Stimulated activated CD4-positive, alpha-beta T cell treated with anti-CD3 and anti-CD28 coated beads, Interleukin-15, amount 100 ng/mL, for 24 hours (primary cell): ENCODE results near the gene FUT3.

Experiments
- DNase-seq: peaks from one replicate; pipeline ENCODE4 v3.0.0-alpha.2; 2020

The FUT3 gene

GRCh38 chr19:5799247-5800241 is 51.7 kb downstream of the FUT3 start:
- DNase-seq, result no peak

- DNase-seq, result no peak
Measured at GRCh38 chr19:5798244-5798643, 53.0 kb downstream of the FUT3 start.

- DNase-seq, result no peak
Measured at GRCh38 chr19:5795382-5795919, 55.8 kb downstream of the FUT3 start.

- DNase-seq, result no peak
Measured at GRCh38 chr19:5793188-5793587, 58.1 kb downstream of the FUT3 start.
